GM21515 (cell line): ENCODE data around the gene ADAMTS12.
"Not testable (repeated sequence)": the region's sequence is repeated elsewhere in the genome, so short reads cannot be mapped to it uniquely, and the experiment has no call there.

Experiments
- ATAC-seq: cut with Tn5 transposase; IDR thresholded peaks from one replicate; pipeline ENCODE4 v1.9.1; 2021; ENCODE audit not compliant: unreplicated experiment

The ADAMTS12 gene

GRCh38 chr5:33604503-33604902 is 287.3 kb downstream of the ADAMTS12 start:
- ATAC-seq, result no peak

DNA sequence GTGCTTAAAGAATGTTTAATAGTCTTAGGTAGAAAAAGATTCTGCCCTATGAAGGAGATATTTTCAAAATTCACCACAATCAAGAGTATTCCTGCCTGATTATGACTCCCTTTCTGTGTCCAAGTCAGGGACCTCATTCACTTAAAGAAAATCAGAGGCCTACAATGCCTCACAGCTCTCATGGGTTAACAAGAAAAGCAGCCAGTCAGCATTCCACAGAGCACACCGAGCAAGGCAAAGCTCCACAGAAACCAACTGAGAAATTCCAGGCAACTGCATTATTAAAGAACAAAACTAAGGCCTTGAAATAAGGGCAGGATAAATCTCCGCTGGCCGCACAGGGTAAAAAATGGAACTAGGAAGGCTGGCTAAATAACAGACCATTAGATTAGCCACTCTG is 289.9 kb downstream of the ADAMTS12 start:
- no peak for ATAC-seq

DNA sequence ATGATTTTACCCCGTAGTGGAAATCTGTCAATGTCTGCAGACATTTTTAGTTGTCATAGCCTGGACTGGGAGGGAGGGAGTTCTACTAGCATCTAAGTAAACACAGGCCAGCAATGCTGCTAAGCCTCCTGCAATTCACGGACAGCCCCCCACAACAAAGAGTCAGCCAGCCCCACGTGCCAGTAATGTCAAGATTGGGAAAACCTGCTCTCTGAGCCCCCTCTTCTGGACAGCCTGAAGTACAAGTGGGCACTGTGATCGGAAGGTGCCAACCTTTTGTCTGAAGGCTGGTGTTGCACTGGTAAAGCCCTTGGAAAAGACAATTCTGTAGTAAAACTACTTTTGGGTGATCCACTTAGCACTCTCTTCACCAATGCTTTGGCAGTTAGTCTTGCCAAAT is 296.5 kb downstream of the ADAMTS12 start:
- no peak for ATAC-seq

- ATAC-seq, result no peak
Measured at GRCh38 chr5:33594006-33594405, 297.8 kb downstream of the ADAMTS12 start.

GRCh38 chr5:33592245-33592644 is 299.5 kb downstream of the ADAMTS12 start:
- ATAC-seq, result no peak

- ATAC-seq, result no peak
Measured at GRCh38 chr5:33588654-33589372, 303.0 kb downstream of the ADAMTS12 start.

GRCh38 chr5:33583332-33583731 is 308.5 kb downstream of the ADAMTS12 start:
- ATAC-seq, result no peak

DNA sequence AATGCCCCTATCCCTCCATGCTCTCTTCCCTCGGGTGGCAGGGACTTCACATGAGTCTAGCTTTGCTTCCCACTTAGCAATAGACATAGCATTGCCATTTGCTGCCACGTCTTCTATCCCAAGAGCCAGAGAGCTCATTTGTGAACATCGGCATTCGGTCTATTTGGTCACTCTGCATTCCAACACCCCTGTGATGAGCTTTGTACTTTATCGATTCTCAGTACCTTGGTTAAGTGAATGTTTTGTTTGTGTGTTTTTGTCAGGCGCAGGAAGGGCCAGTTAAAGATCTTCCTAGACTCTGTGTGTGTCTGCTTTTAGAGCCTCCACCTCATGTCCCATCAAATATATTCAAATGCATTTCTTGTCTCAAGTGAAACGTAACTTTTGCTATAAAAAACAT is 309.4 kb downstream of the ADAMTS12 start:
- ATAC-seq, result no peak

DNA sequence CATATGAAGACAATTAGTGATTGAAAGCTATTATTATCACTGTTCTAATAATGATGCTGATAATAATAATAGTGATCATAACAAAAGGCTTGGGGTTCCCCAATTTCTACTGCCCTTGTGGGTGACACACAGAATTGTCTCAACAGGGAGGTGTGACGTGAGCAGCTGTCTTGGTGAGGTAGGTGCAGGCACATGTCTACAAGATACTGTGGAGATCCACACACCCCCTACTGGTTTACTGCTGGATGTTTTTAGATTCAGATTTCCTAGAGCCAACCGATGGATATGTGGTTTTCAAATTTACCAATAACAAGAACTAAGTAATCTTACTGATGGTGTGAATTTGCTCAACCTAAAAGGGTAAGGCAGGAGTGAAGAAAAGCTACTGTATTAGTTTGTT is 312.0 kb downstream of the ADAMTS12 start:
- no peak for ATAC-seq

DNA sequence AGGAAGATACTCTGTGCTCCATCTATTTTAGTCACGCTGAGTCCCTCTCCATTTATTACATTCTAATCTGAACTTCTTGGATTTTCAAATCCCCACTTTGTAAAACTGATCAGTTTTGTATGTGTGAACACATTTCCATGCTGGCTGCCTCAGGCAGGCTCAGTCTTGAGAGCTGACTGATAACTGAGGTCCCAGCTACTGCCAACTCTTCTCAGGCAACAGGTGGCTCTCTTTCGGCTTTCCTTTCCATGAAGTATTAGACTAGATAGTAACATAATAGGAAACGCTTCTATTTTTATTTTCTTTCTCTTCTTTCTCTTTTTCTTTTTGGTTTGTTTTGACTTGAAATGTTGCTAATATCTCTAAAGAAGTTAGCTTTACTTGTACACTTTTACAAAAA is 312.6 kb downstream of the ADAMTS12 start:
- no peak for ATAC-seq

- ATAC-seq, result no peak
Measured at GRCh38 chr5:33576726-33577590, 314.8 kb downstream of the ADAMTS12 start.

- no peak for ATAC-seq
Measured at GRCh38 chr5:33565324-33565723, 326.5 kb downstream of the ADAMTS12 start.

- ATAC-seq, result no peak
Measured at GRCh38 chr5:33563983-33564908, 327.5 kb downstream of the ADAMTS12 start.

GRCh38 chr5:33563530-33563929 is 328.3 kb downstream of the ADAMTS12 start:
- no peak for ATAC-seq

DNA sequence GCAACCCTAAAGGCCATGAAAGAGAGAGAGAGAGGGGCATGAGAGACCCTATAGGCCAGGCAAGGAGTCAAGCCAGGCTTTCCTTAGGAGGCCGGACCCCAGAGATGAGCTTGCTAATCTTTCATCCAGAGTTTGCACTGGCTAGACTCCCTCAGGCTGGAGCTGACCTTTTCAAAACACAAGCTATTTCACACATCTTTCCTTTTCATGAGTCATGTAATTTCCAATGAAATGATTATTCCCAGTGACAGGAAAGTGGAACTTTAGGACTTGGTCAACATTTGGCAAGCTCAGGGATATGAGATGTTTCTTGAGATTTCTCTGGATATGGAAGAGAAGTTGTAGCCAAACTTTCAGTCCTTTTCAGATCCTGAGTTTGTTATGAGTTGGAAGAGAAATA is 333.3 kb downstream of the ADAMTS12 start:
- ATAC-seq, result no peak

DNA sequence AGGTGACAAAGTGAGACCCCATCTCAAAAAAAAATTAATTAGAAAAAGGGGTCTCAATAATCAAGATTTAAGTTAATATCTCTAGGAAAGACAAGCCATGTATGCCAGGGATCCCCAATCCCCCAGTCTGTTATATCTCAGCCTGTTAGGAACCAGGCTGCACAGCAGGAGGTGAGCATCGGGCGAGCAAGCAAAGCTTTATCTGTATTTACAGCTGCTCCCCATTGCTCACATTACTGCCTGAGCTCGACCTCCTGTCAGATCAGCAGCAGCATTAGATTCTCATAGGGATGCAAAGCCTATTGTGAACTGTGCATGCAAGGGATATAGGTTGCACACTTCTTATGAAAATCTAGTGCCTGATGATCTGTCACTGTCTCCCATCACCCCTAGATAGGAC is 334.2 kb downstream of the ADAMTS12 start:
- ATAC-seq, result no peak

GRCh38 chr5:33556330-33557328 is 335.2 kb downstream of the ADAMTS12 start:
- no peak for ATAC-seq

GRCh38 chr5:33549982-33550567 is 341.7 kb downstream of the ADAMTS12 start:
- ATAC-seq, result no peak

DNA sequence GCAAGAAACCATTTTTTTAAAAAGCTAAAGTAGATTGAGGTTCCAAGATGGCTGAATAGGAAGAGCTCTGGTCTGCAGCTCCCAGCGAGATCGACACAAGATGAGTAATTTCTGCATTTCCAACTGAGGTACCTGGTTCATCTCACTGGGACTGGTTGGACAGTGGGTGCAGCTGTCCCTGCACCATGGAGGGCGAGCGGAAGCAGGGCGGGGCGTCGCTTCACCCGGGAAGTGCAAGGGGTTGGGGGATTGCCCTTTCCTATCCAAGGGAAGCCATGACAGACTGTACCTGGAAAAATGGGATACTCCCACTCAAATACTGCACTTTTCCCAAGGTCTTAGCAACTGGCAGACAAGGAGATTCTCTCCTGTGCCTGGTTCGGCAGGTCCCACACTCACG is 352.0 kb downstream of the ADAMTS12 start:
- not testable (repeated sequence) for ATAC-seq

DNA sequence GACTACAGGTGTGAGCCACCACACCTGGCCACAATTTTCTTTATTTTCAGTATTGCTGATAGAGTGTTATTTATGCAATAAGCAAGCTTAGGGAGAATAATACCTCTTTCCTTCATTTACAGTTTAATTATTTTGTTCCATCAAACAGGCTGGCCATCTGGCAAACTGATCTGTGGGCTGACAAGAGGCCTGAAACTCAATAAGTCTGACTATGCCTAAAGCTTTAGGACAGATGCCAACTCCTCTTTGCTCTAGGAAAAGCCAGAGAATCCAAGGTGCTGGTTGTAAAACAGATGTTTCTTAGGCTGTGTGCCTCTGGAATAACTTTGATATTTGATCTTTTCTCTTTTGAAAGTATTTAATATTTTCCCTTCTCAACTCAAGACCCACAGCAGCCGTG is 352.6 kb downstream of the ADAMTS12 start:
- ATAC-seq, result no peak
